ENCODE data around the gene MPZL1. TPM values are rescaled to one million over a fixed set of nuclear protein-coding genes. Genes with fewer than 3 reads are reported as not detected.

MPZL1 gene
- total RNA-seq, 4 donors from 2014 or later: 23.1 to 87.7 (median 66.6) TPM

DNA sequence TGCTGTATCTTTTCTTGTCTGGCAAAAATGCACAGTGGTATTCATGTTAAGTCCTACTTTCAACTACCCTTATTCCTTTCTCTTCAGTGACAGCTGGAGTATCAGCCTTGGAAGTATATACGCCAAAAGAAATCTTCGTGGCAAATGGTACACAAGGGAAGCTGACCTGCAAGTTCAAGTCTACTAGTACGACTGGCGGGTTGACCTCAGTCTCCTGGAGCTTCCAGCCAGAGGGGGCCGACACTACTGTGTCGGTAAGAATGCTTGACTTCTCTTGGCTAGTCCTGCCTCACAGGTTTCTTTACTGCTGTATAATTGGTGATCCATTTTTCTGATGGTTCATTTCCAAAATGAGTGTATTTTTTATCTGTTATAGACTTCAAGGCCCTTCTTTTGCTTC lies 43.7 kb downstream of the MPZL1 start:
- H3K9me3 ChIP-seq: no peaks in the 10 kb centered on the region
- no peak for TF ChIP-seq POLR2A (IDR thresholded peaks at IDR 0.05)
- TF ChIP-seq, protein P1, sequence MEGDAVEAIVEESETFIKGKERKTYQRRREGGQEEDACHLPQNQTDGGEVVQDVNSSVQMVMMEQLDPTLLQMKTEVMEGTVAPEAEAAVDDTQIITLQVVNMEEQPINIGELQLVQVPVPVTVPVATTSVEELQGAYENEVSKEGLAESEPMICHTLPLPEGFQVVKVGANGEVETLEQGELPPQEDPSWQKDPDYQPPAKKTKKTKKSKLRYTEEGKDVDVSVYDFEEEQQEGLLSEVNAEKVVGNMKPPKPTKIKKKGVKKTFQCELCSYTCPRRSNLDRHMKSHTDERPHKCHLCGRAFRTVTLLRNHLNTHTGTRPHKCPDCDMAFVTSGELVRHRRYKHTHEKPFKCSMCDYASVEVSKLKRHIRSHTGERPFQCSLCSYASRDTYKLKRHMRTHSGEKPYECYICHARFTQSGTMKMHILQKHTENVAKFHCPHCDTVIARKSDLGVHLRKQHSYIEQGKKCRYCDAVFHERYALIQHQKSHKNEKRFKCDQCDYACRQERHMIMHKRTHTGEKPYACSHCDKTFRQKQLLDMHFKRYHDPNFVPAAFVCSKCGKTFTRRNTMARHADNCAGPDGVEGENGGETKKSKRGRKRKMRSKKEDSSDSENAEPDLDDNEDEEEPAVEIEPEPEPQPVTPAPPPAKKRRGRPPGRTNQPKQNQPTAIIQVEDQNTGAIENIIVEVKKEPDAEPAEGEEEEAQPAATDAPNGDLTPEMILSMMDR (IDR thresholded peaks at IDR 0.05): no peak
- H3K36me3 ChIP-seq: peaks cover 0 to 41% (median 0%) of the 10 kb centered on the region in 3 donors
- H3K27me3 ChIP-seq: no peaks in the 10 kb centered on the region
- H3K4me1 ChIP-seq: no peaks in the 10 kb centered on the region
- no peak overlapping the region for H3K4me3 ChIP-seq
- H3K27ac ChIP-seq: no peak overlapping the region
- no peak for DNase-seq

DNA sequence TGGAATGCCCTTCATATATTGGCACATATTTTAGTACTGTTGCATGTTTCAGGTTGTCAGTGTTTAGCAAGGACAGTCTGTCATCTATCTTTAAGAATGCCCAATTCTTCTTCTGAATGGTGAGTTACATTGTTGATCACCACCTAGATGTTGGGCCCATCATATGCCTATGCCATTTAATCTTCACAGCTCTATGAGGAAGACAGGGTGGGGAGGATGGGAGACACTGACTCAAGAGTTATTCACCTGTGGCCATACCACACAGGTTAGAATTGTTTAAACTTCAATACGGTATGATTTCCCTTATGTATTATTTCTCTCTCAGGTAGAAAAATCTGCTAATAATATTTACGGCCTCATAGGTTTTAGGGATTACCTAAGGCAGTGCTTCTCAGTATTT lies 44.8 kb downstream of the MPZL1 start:
- TF ChIP-seq, protein P1 (IDR thresholded peaks at IDR 0.05): no peak
- no peak for TF ChIP-seq POLR2A (IDR thresholded peaks at IDR 0.05)
- Histone ChIP-seq H3K4me3 (no peak overlapping the region), H3K36me3 (peaks cover 0 to 44% (median 0%) of the 10 kb centered on the region in 3 donors), H3K27me3 (no peaks in the 10 kb centered on the region), H3K9me3 (no peaks in the 10 kb centered on the region), H3K4me1 (no peaks in the 10 kb centered on the region), H3K27ac (no peak overlapping the region)
- DNase-seq: no peak

DNA sequence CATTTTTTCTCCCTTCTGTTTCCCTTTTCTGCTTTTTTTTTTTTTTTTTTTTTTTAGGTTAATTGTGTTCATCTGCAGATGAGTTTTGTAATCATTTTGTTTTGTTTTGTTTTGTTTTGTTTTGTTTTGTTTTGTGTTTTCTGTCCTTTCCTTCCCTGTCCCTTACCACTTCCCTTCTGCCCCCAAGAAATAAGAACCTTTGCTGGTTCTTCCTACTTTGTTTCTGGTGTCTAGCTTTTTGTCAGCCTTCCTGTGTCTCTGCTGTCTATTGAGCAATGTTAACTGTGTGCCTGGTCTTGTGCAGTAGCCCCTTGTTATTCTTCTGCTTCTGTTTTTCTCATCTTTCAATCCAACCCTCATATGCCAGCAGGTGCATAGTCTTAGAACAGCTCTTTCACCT lies 46.0 kb downstream of the MPZL1 start:
- H3K4me1 ChIP-seq: no peaks in the 10 kb centered on the region
- DNase-seq: no peak
- no peaks in the 10 kb centered on the region for H3K27me3 ChIP-seq
- H3K36me3 ChIP-seq: peaks cover 0 to 56% (median 0%) of the 10 kb centered on the region in 3 donors
- TF ChIP-seq POLR2A (IDR thresholded peaks at IDR 0.05): no peak
- TF ChIP-seq, protein P1 (IDR thresholded peaks at IDR 0.05): no peak
- no peak overlapping the region for H3K27ac ChIP-seq
- no peaks in the 10 kb centered on the region for H3K9me3 ChIP-seq
- no peak overlapping the region for H3K4me3 ChIP-seq

DNA sequence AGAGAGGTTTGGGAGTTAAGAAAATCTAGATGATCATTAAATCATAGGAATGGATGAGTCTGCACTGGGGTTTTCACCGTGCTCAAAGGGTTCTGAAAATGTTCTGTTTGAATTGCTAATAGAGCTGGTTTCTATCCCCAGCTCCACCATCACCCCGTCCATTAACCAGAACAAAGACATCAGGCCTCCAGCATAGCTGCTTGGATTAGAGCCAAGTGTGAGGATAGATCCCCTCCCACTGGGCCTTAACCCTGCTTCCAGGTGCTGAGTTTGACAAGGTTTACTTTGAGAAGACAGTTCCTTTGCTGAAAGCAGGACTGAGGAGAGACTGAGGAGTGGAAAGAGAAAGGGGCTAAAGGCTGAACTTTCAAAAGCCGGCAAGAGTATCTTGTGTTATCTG lies 48.3 kb downstream of the MPZL1 start:
- no peaks in the 10 kb centered on the region for H3K4me1 ChIP-seq
- no peak for DNase-seq

DNA sequence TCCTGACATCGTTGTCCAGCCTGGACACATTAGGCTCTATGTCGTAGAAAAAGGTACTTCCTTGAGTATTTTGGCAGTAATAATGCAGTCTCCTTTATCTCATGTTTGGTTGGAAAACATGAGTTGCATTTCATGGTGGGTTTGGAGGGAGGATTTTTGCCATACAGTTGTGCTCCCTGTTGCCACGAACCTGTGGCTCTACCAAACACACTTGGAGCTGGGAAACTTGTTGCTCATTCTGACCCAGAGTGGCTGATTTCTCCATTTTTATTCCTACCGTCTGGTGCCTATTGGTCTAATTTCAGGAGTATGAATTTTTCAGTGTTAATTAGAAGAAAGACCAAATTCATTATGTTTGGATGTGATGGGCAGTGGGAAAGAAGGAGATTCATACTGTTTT lies 50.7 kb downstream of the MPZL1 start:
- TF ChIP-seq POLR2A (IDR thresholded peaks at IDR 0.05): no peak
- TF ChIP-seq, protein P1 (IDR thresholded peaks at IDR 0.05): no peak
- Histone ChIP-seq H3K4me3 (no peak overlapping the region), H3K4me1 (no peaks in the 10 kb centered on the region), H3K36me3 (peaks cover 0 to 71% (median 0%) of the 10 kb centered on the region in 3 donors), H3K9me3 (no peaks in the 10 kb centered on the region), H3K27ac (no peak overlapping the region), H3K27me3 (no peaks in the 10 kb centered on the region)
- DNase-seq: no peak

More for the DNA sequence above, 48.3 kb downstream of the MPZL1 start:
- Histone ChIP-seq H3K27ac (no peak overlapping the region), H3K27me3 (no peaks in the 10 kb centered on the region), H3K36me3 (peaks cover 0 to 73% (median 0%) of the 10 kb centered on the region in 3 donors), H3K9me3 (no peaks in the 10 kb centered on the region), H3K4me3 (no peak overlapping the region)
- no peak for TF ChIP-seq POLR2A (IDR thresholded peaks at IDR 0.05)
- TF ChIP-seq, protein P1 (IDR thresholded peaks at IDR 0.05): no peak

DNA sequence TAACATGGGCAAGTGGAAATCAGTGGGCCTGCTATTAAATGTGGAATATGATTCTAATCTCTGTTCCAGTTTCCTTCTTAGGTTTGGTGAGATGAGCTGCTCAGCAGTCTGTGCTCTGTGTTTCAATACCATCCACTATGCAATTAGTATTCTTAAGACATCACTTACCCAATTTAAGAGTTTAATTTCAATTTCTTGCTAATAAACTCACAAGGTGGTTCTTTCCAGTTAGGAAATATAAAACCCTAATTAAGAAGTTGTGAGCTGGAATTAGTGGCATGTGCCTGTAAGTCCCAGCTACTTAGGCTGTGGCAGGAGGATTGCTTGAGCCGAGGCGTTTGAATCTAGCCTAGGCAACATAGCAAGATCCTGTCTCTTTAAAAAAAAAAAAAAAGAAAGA lies 51.7 kb downstream of the MPZL1 start:
- peaks cover 0 to 66% (median 0%) of the 10 kb centered on the region in 3 donors for H3K36me3 ChIP-seq
- DNase-seq: no peak
- no peak overlapping the region for H3K4me3 ChIP-seq
- no peaks in the 10 kb centered on the region for H3K9me3 ChIP-seq
- no peak overlapping the region for H3K27ac ChIP-seq
- TF ChIP-seq, protein P1 (IDR thresholded peaks at IDR 0.05): no peak
- TF ChIP-seq POLR2A (IDR thresholded peaks at IDR 0.05): no peak
- no peaks in the 10 kb centered on the region for H3K27me3 ChIP-seq
- H3K4me1 ChIP-seq: no peaks in the 10 kb centered on the region
